Hepatocyte (in vitro differentiated cells): ENCODE measurements around the gene TCF7L1. TPM values are rescaled to one million over a fixed set of nuclear protein-coding genes. Genes with fewer than 3 reads are reported as not detected.

ENCODE experiments used
- DNase-seq: peaks from one replicate; pipeline ENCODE4 v3.0.0-alpha.2; 2016; ENCODE audit warnings: low spot score
- H2AFZ ChIP-seq: fragments of 200-600 bp; sonication (generic); 2 replicates; pipeline ENCODE4 v1.6.0; 2016; ENCODE audit warnings: antibody characterized with exemption, mild to moderate bottlenecking
- H3K27ac ChIP-seq: fragments of 200-600 bp; sonication (generic); 2 replicates; pipeline ENCODE4 v1.5.1; 2016; ENCODE audit warnings: mild to moderate bottlenecking
- H3K27me3 ChIP-seq: fragments of 200-600 bp; sonication (generic); 2 replicates; pipeline ENCODE4 v1.6.1; 2016
- H3K36me3 ChIP-seq: fragments of 200-600 bp; sonication (generic); replicated peaks from 2 replicates; pipeline ENCODE4 v1.5.1; 2016; ENCODE audit warnings: low read depth; ENCODE audit not compliant: insufficient read depth
- H3K4me1 ChIP-seq: fragments of 200-600 bp; sonication (generic); 2 replicates; pipeline ENCODE4 v1.5.1; 2016; ENCODE audit warnings: mild to moderate bottlenecking, moderate library complexity; ENCODE audit not compliant: insufficient read depth
- H3K4me2 ChIP-seq: fragments of 200-600 bp; sonication (generic); 2 replicates; pipeline ENCODE4 v1.6.0; 2016
- H3K4me3 ChIP-seq: fragments of 200-600 bp; sonication (generic); 2 replicates; pipeline ENCODE4 v1.5.1; 2016; ENCODE audit warnings: mild to moderate bottlenecking
- H3K79me2 ChIP-seq: fragments of 200-600 bp; sonication (generic); 2 replicates; pipeline ENCODE4 v1.6.0; 2017; ENCODE audit warnings: mild to moderate bottlenecking
- H3K9me2 ChIP-seq: fragments of 200-600 bp; sonication (generic); replicated peaks from 2 replicates; pipeline ENCODE4 v1.6.0; 2017; ENCODE audit warnings: mild to moderate bottlenecking; ENCODE audit not compliant: insufficient read depth
- H3K9me3 ChIP-seq: fragments of 200-600 bp; sonication (generic); 2 replicates; pipeline ENCODE4 v1.5.1; 2016; ENCODE audit warnings: low read depth, mild to moderate bottlenecking
- H4K20me1 ChIP-seq: fragments of 200-600 bp; sonication (generic); 2 replicates; pipeline ENCODE4 v1.6.0; 2016; ENCODE audit warnings: mild to moderate bottlenecking; ENCODE audit not compliant: insufficient read depth, poor library complexity, severe bottlenecking
- CTCF ChIP-seq: fragments of 200-600 bp; sonication (generic); IDR thresholded peaks from 2 replicates; pipeline ENCODE4 v1.5.1; 2016; ENCODE audit warnings: antibody characterized with exemption, mild to moderate bottlenecking; ENCODE audit not compliant: poor library complexity
- EZH2 ChIP-seq: fragments of 200-600 bp; sonication (generic); IDR thresholded peaks from 2 replicates; pipeline ENCODE4 v1.6.1; 2016; ENCODE audit warnings: antibody characterized with exemption, mild to moderate bottlenecking, borderline replicate concordance
- EZH2phosphoT487 ChIP-seq: fragments of 200-600 bp; sonication (generic); IDR thresholded peaks from one replicate; pipeline ENCODE4 v1.6.1; 2018; ENCODE audit warnings: antibody characterized with exemption, mild to moderate bottlenecking, low read depth, moderate library complexity; ENCODE audit not compliant: unreplicated experiment, severe bottlenecking
- WGBS: methylation state at CpG from one replicate; pipeline ENCODE4 v1.1.6; 2016; ENCODE audit warnings: low lambda C conversion rate; ENCODE audit errors: missing lambda C conversion rate; 5-methylcytosine and 5-hydroxymethylcytosine counted together
- polyA plus RNA-seq: library from polyadenylated mRNA; unstranded; fragments of >200 nt; fragmentation: Nextera tagmentation; extraction: Ambion mirVana; gene quantifications from 2 replicates; pipeline ENCODE4 v1.2.1, GENCODE V29; 2016
- total RNA-seq: library from RNA; depleted of rRNA; stranded (reverse); fragments of >200 nt; gene quantifications from 2 replicates; pipeline ENCODE4 v1.2.3, GENCODE V29; 2014

Gene TCF7L1
- total and polyA plus RNA-seq, 2 experiments from 2014 or later = 3.7 to 20.6 TPM

GRCh38 chr2:85255813-85256594, 122.8 kb downstream of the TCF7L1 start:
- H3K4me1 ChIP-seq = peaks cover 70% of the 10 kb centered on the region
- no peaks in the 10 kb centered on the region for H3K9me3 ChIP-seq
- H3K4me2 ChIP-seq = peak overlapping the region; percentile 72
- H3K36me3 ChIP-seq = no peaks in the 10 kb centered on the region
- no peaks in the 10 kb centered on the region for H4K20me1 ChIP-seq
- DNase-seq = peak; percentile 80
- TF ChIP-seq EZH2phosphoT487 = no peak
- TF ChIP-seq EZH2 = no peak
- no peak for TF ChIP-seq CTCF
- H3K9me2 ChIP-seq = no peaks in the 10 kb centered on the region
- WGBS = 6% methylated on average over 14 of the region's 23 CpGs
- H3K4me3 ChIP-seq = no peak overlapping the region
- H3K27ac ChIP-seq = peak overlapping the region; percentile 92
- no peak overlapping the region for H2AFZ ChIP-seq
- H3K27me3 ChIP-seq = no peaks in the 10 kb centered on the region
- peaks cover 68% of the 10 kb centered on the region for H3K79me2 ChIP-seq

- 68% methylated on average over 12 of the region's 12 CpGs for WGBS
- DNase-seq = no peak
- peaks cover 70% of the 10 kb centered on the region for H3K4me1 ChIP-seq
- peaks cover 71% of the 10 kb centered on the region for H3K79me2 ChIP-seq
- no peaks in the 10 kb centered on the region for H3K36me3 ChIP-seq
- H3K4me2 ChIP-seq = no peak overlapping the region
- no peaks in the 10 kb centered on the region for H3K9me2 ChIP-seq
- H3K4me3 ChIP-seq = no peak overlapping the region
- no peaks in the 10 kb centered on the region for H3K9me3 ChIP-seq
- no peaks in the 10 kb centered on the region for H4K20me1 ChIP-seq
- TF ChIP-seq CTCF (no peak), EZH2 (no peak), EZH2phosphoT487 (no peak)
- no peaks in the 10 kb centered on the region for H3K27me3 ChIP-seq
- H2AFZ ChIP-seq = no peak overlapping the region
- H3K27ac ChIP-seq = peak overlapping the region; percentile 92
These were observed 124.3 kb downstream of the TCF7L1 start for GRCh38 chr2:85257359-85257969.

GRCh38 chr2:85257970-85258605, 124.9 kb downstream of the TCF7L1 start:
- Histone ChIP-seq H4K20me1 (no peaks in the 10 kb centered on the region), H3K9me2 (no peaks in the 10 kb centered on the region), H3K4me2 (peak overlapping the region; percentile 51), H3K36me3 (no peaks in the 10 kb centered on the region), H3K9me3 (no peaks in the 10 kb centered on the region), H2AFZ (no peak overlapping the region), H3K79me2 (peaks cover 71% of the 10 kb centered on the region), H3K27ac (peak overlapping the region; percentile 66), H3K27me3 (no peaks in the 10 kb centered on the region), H3K4me1 (peaks cover 70% of the 10 kb centered on the region), H3K4me3 (no peak overlapping the region)
- DNase-seq = no peak
- 60% methylated on average over 7 of the region's 7 CpGs for WGBS
- TF ChIP-seq EZH2phosphoT487 = no peak
- no peak for TF ChIP-seq EZH2
- TF ChIP-seq CTCF = no peak
